NCI-H2227 treated with DMSO at 0.1 percent for 48 hours (cell line): ENCODE results near the gene SLC37A4.
"Not testable (repeated sequence)": the region's sequence is repeated elsewhere in the genome, so short reads cannot be mapped to it uniquely, and the experiment has no call there.

Experiments
- DNase-seq: peaks from one replicate; lab custom pipeline; 2025; lab: John Stamatoyannopoulos, UW

Gene SLC37A4

DNA sequence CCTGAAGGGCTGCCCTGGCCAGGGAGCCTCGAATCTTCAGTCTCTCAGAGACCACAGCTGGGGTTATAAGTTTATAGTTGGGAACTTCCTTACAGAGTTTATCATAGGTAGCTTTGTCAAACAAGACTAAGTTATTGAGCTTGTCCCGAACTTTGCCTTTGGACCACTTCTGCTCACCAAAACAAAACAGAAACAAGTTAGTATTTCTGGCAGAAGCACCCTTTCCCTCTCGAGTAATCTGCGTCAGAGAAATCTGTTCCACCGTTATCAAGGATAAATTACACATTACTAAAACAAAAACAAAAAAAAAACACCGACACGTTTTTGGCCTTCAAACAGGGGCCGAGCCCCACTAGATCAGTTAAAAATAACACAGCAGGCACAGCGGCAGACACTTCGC is 13.3 kb downstream of the SLC37A4 start:
- not testable (repeated sequence) for DNase-seq

DNA sequence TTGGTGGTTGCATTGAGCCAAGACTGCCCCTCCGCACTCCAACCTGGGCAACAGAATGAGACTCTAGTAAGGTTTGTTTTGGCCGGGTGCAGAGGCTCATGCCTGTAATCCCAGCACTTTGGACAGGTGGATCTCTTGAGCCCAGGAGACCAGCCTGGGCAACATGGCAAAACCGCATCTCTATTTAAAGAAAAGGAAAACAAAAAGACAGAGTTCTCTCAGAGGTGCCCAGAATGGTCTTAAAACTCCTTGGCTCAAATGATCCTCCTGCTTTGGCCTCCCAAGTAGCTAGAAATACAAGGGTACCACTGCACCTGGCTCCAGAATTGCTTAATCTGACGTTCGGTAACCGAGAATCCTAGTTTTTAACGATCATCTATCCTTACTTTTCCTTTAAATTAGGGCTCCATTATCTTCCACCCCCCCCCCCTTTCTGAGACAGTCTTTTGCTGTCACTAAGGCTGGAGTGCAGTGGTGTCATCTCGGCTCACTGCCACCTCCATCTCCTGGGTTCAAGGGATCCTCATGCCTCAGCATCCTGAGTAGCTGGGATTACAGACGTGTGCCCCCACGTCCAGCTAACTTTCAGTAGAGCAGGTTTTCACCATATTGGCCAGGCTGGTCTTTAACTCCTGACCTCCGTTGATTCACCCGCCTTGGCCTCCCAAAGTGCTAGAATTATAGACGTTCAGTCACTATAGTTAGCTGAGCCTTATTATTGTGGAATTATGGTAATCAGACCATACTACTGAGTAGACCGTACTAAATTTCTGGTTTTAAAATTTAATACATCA is 14.3 kb downstream of the SLC37A4 start:
- no peak for DNase-seq

DNA sequence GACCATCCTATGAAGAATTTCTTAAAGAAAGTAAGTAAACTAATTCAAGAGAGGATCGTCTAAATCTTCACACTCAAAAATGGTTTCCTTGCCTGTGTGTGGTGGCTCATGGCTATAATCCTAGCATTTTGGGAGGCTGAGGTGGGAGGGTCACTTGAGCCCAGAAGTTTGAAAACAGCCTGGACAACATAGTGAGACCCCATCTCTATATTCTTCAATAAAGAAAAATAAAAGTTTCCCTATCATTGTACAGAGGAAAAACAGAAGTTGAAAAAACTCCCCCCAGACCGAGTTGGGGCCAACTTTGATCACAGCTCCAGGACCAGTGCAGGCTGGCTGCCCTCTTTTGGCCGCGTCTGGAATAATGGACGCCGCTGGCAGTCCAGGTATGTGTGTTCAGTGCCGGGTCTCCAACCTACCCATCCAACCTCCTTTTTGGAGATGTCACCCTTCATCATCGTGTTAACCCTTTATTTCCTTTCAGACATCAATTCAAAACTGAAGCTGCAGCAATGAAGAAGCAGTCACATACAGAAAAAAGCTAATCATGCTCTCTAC is 15.5 kb downstream of the SLC37A4 start:
- DNase-seq, result no peak

DNA sequence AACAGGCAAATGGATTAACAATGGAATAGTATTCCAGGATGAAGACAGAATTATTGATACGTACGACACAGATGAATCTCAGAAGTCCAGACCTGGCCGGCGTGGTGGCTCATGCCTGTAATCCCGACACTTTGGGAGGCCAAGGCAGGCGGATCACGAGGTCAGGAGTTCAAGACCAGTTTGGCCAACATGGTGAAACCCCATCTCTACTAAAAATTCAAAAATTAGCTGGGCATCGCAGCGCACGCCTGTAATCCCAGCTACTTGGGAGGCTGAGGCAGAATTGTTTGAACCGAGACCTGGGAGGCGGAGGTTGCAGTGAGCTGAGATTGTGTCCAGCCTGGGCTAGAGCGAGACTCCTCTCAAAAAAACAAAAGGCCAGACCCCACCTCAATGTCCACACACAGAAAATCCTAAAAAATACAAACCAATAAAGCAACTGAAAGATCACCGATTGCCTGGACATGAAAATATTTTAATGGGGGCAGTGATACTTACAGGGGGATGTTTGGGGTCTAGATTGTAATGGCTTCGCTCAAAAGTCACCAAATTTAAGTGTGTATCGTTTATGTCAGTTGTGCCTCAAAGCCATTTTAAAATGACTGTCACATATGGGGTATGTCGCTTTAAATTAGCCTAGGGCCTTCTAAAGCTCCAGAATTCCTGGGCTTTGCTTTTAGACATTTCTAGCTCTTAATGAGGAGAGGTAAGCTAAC is 16.3 kb downstream of the SLC37A4 start:
- DNase-seq, result no peak

DNA sequence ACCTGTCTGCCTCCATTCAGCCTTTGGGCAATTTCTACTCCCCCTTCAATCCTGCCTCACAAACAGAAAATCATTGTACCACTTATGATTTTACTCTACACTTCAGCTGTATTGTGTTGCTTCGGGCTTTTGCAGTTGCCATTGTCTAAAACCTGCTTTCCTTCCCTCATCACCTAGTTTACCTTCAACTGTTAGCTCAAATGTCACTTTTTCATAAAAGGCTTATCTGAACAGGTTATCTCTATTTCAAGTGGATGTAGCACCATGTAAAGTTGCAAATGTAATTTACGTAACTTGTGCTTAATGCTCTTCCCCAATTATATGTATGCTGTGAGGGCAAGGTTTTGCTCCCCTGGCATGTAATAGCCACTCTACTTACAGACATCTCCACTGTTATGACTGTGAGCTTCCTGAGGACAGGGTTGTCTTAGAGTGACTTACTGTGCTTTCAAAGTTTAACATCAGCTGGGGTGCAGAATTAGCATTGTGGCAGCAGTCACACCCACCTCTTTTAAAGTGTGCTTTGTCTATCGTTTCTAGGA is 18.0 kb downstream of the SLC37A4 start:
- DNase-seq, result no peak

DNA sequence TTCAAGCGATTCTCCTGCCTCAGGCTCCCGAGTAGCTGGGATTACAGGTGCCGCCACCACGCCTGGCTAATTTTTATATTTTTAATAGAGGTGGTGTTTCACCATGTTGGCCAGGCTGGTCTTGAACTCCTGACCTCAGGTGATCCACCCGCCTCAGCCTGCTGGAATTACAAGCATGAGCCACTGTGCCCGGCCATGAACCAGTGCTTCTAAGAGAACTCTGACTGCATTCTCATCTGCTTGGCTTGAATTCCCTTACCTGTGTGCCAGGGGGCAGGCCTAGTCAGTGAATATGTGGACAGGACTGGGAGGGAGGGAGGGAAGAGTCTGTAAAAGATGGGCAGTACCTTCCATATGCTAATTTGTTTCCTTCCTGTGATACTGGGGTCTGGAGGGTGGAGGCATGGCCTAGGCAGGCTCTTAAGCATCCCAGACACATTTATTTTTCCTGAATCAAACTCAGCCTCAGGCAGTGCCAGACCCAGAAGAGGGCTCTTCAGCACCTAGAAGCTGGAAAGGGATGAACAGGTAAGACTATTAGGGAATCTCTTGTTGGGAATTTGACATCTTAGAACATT is 19.1 kb downstream of the SLC37A4 start:
- no peak for DNase-seq

DNA sequence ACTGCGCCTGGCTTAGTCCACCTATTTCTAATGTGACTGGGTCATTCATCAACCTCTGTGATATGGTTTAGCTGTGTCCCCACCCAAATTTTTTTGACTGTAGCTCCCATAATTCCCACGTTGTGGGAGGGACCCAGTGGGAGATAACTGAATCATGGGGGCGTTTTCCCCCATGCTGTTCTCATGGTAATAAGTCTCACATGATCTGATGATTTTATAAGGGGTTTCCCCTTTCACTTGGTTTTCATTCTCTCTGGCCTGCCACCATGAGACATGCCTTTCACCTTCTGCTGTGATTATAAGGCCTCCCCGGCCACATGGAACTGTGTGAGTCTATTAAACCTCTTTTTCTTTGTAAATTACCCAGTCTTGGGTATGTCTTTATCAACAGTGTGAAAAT is 24.0 kb downstream of the SLC37A4 start:
- no peak for DNase-seq

DNA sequence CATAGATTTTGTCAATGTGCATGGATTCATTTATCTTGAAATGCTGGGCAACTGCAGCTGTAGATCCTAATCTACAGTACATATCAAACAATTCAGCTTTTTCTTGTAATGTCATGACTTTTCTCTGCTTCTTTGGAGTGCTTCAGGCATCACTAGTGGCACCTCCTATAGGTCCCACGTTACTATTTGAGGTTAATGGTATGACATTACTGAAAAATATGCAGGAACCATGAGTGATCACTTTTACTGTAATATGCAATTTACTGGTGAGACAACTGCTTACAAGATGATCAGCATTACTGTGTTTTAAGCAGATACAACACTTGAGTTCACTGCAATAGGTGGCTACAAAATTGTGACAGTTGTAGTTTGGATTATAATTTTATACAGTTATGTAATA is 29.8 kb downstream of the SLC37A4 start:
- no peak for DNase-seq

DNA sequence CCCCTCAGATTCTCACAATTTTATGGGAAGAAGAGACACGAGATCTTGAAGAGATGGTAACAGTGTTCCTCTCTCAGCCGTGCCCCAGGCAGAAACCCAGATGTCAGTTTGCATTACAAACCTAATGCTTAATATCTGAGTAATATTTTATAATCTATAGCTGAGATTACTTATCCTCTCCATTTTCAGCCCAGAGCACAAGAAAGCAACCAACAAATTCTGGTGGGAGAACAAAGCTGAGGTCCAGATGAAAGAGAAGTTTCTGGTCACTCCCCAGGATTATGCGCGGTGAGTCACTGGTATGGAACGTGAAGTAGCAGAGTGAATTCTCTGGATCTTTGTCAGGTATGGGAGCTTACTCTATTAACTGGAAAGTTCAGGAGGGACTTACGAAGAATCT is 31.9 kb downstream of the SLC37A4 start:
- DNase-seq, result no peak

DNA sequence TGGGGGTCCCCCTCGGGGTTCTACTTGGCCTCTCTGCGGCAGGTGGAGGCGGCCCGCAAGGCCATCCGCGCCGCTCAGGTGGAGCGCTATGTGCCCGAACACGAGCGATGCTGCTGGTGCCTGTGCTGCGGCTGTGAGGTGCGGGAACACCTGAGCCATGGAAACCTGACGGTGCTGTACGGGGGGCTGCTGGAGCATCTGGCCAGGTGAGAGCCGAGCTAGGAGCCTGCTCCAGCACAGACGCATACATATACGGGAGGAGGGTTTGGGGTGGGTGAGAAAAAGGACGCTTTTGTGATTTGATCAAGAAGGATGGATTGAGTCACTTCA is 32.3 kb downstream of the SLC37A4 start:
- DNase-seq, result no peak

DNA sequence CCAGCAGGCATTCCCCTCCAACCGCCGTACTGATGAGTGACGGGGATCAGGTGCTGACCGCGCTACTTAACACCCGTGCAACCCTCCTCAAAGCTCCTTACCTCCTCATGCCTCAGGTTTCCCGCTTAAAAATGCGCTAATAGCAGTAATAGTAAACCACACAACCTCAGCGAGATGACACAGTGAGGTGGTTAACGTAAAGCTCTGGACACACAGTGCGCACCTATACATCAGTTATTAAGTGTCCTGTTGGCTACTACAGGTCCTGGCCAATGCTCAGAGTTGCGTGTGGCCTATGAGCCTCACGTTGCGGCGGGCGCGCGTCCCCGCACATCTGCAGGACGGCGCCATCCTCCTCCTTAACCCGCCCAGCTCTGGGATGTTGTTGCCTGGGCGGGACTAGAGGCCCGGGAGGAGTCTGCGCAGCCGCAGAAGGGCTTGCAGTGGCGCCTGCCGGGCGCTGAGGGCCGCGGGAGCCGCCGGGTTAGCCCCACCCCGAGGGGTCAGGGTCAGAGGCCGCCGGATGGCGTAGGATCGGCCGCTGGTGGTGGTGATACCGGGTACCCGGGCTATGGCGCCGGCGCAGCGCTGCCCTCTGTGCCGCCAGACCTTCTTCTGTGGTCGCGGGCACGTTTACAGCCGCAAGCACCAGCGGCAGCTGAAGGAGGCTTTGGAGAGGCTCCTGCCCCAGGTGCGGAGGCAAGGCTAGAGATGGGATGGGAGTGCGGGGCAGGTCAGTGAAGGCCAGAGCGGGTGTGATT is 32.9 kb downstream of the SLC37A4 start, which contains the start of gene CENATAC:
TSS of gene CENATAC (plus strand) at position 512 of the 761 bp plus-strand sequence. CDS start at position 572, 60 bp downstream.
- peak; percentile 79 for DNase-seq

DNA sequence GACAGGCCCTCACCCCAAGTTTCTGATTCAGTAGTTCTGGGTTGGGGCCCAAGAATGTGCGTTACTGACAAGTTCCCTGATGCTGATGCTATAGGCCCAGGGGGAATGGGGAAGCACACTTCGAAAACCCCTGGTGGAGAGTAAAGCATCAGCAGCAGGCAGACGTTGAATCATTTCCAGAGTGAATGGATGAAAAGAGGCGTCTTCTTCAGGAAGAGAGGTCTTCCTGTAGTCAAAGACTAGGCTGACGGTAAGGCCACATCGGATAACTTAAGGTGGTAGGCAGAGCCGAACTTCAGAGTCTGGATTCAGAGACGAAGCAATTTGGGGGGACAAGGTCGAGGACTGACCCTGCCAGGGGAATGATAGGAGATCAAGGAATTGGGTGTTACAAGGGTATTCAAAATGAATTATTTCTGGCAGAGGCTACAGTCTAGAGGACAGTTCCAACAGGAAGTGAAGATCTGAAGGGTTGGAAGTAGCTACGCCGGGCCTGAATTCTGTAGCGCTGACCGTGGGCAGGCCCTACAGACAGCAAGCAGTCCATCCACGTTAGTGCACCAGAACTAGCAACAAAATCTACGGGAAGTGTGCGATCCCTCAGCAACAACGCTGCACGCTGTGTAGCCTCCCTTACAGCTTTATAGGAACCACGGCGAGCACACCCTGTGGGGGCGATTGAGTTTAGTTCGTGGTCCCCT is 33.6 kb downstream of the SLC37A4 start:
- DNase-seq, result no peak

DNA sequence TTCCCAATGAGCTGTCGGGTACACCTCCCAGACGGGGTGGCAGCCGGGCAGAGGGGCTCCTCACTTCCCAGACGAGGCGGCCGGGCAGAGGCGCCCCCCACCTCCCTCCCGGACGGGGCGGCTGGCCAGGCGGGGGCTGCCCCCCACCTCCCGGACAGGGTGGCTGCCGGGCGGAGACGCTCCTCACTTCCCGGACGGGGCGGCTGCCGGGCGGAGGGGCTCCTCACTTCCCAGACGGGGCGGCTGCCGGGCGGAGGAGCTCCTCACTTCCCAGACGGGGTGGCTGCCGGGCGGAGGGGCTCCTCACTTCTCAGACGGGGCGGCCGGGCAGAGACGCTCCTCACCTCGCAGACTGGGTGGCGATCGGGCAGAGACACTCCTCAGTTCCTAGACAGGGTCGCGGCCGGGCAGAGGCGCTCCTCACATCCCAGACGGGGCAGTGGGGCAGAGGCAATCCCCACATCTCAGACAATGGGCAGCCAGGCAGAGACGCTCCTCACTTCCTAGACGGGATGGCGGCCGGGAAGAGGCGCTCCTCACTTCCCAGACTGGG is 39.1 kb downstream of the SLC37A4 start:
- not testable (repeated sequence) for DNase-seq

DNA sequence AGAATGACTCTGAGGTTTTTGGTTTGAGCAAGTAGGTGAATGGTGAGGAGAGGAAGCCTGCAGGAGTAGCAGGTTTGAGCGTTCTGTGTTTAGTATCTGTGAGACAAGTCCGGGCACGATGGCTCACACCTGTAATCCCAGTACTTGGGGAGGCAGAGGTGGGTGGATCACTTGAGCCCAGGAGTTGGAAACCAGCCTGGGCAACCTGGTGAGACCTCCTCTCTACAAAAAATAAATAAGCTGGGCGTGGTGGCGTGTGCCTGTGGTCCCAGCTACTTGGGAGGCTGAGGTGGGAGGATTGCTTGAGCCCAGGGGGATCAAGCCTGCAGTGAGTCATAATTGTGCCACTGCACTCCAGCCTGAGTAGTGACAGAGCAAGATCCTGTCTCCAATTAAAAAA is 42.4 kb downstream of the SLC37A4 start:
- no peak for DNase-seq

DNA sequence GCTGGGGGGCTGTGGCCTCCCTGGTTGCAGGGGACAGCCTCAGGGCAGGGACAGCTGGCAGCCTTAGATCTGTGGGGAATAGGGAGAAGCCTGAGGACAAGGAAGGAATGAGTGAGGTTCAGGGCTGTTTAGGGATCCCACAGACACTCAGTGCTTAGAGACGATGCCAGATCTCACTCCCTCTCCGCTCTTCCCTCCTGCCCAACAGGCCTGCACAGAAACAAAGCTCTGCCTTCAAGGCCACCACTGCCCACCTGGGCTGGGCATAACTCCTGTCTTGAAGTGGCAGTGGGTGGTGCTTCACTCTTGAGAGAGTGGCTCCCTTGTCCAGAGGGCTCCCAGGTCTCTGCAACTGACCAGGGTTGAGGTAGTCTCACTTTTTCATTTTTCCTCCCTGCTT is 45.9 kb downstream of the SLC37A4 start:
- DNase-seq, result no peak

DNA sequence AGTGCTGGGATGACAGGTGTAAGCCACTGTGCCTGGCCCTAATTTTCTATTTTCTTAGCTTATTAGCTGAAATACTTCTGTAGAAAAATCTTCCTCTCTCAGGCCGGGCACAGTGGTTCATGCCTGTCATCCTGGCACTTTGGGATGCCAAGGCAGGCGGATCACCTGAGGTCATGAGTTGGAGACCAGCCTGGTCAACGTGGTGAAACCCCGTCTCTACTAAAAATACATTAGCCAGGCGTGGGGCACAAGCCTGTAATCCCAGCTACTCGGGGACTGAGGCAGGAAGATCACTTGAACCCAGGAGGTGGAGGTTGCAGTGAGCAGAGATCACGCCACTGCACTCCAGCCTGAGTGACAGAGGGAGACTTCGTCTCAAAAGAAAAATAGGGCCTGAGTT is 46.3 kb downstream of the SLC37A4 start:
- not testable (repeated sequence) for DNase-seq

DNA sequence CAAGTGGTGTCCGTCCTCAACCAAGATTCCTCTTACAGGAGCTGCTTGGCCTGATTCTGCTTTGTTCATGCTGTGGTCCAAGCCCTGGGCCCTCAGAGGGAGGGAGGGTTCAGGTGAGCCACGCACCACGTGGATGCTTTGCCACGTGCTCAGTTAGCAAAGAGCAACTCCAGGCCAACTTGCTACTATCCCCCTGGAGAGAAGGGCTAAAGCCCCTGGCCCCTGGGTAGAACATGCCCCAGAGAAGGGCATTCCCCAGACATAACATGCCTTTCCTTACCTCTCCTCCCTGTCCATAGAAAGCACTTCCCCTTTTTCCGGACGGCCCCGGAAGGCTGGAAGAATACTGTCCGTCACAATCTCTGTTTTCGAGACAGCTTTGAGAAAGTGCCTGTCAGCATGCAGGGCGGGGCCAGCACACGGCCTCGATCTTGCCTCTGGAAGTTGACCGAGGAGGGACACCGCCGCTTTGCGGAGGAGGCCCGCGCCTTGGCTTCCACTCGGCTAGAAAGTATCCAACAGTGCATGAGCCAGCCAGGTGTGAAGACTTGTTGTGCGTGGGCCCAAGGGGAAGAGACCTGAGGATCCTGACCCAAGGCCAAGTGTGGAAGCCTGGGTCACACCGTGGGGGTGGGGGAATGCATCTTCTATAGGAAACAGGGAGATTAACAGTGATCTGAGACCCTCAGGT is 50.3 kb downstream of the SLC37A4 start:
- no peak for DNase-seq

DNA sequence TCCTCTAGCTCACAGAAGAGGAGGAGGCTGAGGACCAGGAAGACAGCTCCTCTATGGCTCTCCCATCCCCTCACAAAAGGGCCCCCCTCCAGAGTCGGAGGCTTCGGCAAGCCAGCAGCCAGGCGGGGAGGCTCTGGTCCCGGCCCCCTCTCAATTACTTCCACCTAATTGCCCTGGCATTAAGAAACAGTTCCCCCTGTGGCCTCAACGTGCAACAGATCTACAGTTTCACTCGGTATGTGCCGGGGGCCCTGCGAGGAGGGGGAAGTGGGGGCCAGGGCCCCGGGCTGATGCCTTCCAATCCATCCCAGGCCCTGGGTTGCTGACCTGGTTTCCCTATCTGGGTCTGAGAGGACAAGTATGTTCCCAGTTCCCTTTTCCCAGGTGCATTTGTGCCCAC is 51.2 kb downstream of the SLC37A4 start:
- DNase-seq, result peak; percentile 22

DNA sequence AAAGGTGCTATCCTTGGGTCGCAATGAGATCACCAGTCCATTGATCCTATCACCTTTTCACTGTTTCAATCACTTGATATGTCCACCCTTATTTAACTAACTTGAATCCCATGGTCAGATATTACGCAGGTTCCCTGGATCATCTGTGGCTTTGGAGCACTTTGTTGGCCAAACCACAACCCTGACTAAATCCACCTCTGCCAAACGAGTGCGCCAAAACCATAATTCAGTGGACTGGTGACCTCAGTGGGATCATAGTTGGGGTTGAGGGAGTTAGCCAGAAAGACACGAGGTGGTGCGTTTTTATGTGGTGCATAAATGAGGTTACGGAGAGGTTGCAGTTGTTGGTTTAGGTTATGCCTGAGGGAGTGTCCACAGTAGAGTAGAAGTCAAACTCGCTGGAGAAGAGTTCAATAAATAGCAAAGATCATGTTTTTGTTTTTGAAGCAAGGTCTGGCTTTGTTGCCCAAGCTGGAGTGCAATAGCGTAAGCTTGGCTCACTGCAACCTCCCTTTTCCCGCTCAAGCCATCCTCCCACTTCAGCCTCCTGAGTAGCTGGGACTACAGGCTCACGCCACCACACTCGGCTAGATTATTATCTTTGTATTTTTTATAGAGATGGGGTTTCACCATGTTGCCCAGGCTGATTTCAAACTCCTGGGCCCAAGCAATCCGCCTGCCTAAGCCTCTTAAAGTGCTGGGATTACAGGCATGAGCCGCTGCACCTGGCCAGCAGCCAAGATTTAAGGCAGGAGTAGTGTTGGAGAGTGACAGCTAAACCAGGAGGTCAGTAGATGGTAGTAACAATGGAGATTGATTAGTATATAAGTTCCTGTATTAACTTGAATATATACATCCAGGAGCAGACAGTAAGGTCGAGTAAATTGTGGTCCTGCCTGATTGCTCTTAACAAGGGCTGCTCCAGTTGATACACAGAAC is 54.6 kb downstream of the SLC37A4 start:
- peak; percentile 37 for DNase-seq
